HepG2 (cell line): Measurements from ENCODE around the gene PSME3IP1. TPM values are rescaled to one million over a fixed set of nuclear protein-coding genes. Genes with fewer than 3 reads are reported as not detected.
A peak's percentile ranks its signal among the peaks of the same experiment; 100 is the strongest.

Experiments
- FOXK2 ChIP-seq: fragments of 450-650 bp; IDR thresholded peaks from 2 replicates; pipeline ENCODE4 v1.6.1; 2016
- MXD3 ChIP-seq: IDR thresholded peaks from 2 replicates; pipeline ENCODE4 v1.6.1; 2016; ENCODE audit warnings: mild to moderate bottlenecking, missing biosample characterization, missing genetic modification reagents
- NFATC3 ChIP-seq: sonication (generic); formaldehyde crosslinking; IDR thresholded peaks from 2 replicates; pipeline ENCODE4 v1.5.1; 2020; ENCODE audit warnings: mild to moderate bottlenecking, missing genetic modification reagents
- POGZ ChIP-seq: sonication (generic); formaldehyde crosslinking; IDR thresholded peaks from 2 replicates; pipeline ENCODE4 v1.4.0; 2020; ENCODE audit warnings: mild to moderate bottlenecking, missing genetic modification reagents
- TCF12 ChIP-seq, 2 experiments: fragments of 450-650 bp in 1 of 2; sonication (generic) in 1 of 2; formaldehyde crosslinking in 1 of 2; IDR thresholded peaks; 2 replicates each; pipeline versions ENCODE4 v1.6.1 to v1.8.0; 2017 to 2022; ENCODE audit warnings: antibody characterized with exemption in 1 of 2, mild to moderate bottlenecking in 1 of 2, missing genetic modification reagents in 1 of 2, moderate library complexity in 1 of 2
- TEAD3 ChIP-seq: optimal IDR thresholded peaks from 2 replicates; pipeline ENCODE3; 2016; ENCODE audit warnings: borderline replicate concordance
- ZHX2 ChIP-seq, 2 experiments: sonication (generic) in 1 of 2; formaldehyde crosslinking in 1 of 2; IDR thresholded peaks; 2 replicates each; pipeline versions ENCODE4 v1.6.1 to v1.9.0; 2014 to 2022; ENCODE audit warnings: antibody characterized with exemption in 1 of 2, borderline replicate concordance in 1 of 2, inconsistent platforms in 1 of 2, low read depth in 1 of 2, missing genetic modification reagents in 1 of 2
- ZIK1 ChIP-seq: sonication (generic); formaldehyde crosslinking; IDR thresholded peaks from 2 replicates; pipeline ENCODE4 v1.5.0; 2020; ENCODE audit warnings: mild to moderate bottlenecking, low read depth, missing genetic modification reagents, borderline replicate concordance
- ZNF790 ChIP-seq: sonication (generic); formaldehyde crosslinking; IDR thresholded peaks from 2 replicates; pipeline ENCODE4 v1.8.0; 2022; ENCODE audit warnings: missing genetic modification reagents, mild to moderate bottlenecking, borderline replicate concordance
- polyA plus RNA-seq, 8 experiments: library from polyadenylated mRNA; depleted of rRNA in 3 of 8; stranded (reverse) in 7 of 8; unstranded in 1 of 8; fragments of >200 nt; fragmentation: Illumina TruSeq in 4 of 8; extraction: Trizol in 4 of 8; gene quantifications; 2 replicates each; pipeline versions ENCODE4 v1.2.1 to v1.2.3, GENCODE V29; 2011 to 2016; ENCODE audit warnings: low read depth in 4 of 8, missing spikeins in 1 of 8, mixed read lengths in 1 of 8; ENCODE audit not compliant: insufficient read depth in 1 of 8
- total RNA-seq, 5 experiments: library from RNA; depleted of rRNA; stranded (reverse); fragments of >200 nt; fragmentation: Illumina TruSeq; extraction: Trizol; gene quantifications; 2 replicates each; pipeline ENCODE4 v1.2.3, GENCODE V29; 2016; ENCODE audit warnings: low read depth in 1 of 5
- TF ChIP-seq, protein P1 (sequence below): sonication (generic); formaldehyde crosslinking; IDR thresholded peaks from 2 replicates; pipeline ENCODE4 v1.4.0; 2020; ENCODE audit warnings: mild to moderate bottlenecking, missing genetic modification reagents
- TF ChIP-seq, protein P2 (sequence below): sonication (generic); formaldehyde crosslinking; IDR thresholded peaks from 2 replicates; pipeline ENCODE4 v1.4.0; 2020; ENCODE audit warnings: missing genetic modification reagents, borderline replicate concordance

PSME3IP1 gene
- total and polyA plus RNA-seq, 2 of the 13 experiments (the other 11 are each of a cell fraction or from before 2014, with no cell fraction given): 90.8 to 99.8 TPM

GRCh38 chr16:57186872-57187854 is 1.3 kb upstream of the PSME3IP1 start (continued):
- peak; percentile 44; the same call in 1 of the 2 replicates for TF ChIP-seq POGZ (CRISPR knock-in tag)
- TF ChIP-seq, protein P1, sequence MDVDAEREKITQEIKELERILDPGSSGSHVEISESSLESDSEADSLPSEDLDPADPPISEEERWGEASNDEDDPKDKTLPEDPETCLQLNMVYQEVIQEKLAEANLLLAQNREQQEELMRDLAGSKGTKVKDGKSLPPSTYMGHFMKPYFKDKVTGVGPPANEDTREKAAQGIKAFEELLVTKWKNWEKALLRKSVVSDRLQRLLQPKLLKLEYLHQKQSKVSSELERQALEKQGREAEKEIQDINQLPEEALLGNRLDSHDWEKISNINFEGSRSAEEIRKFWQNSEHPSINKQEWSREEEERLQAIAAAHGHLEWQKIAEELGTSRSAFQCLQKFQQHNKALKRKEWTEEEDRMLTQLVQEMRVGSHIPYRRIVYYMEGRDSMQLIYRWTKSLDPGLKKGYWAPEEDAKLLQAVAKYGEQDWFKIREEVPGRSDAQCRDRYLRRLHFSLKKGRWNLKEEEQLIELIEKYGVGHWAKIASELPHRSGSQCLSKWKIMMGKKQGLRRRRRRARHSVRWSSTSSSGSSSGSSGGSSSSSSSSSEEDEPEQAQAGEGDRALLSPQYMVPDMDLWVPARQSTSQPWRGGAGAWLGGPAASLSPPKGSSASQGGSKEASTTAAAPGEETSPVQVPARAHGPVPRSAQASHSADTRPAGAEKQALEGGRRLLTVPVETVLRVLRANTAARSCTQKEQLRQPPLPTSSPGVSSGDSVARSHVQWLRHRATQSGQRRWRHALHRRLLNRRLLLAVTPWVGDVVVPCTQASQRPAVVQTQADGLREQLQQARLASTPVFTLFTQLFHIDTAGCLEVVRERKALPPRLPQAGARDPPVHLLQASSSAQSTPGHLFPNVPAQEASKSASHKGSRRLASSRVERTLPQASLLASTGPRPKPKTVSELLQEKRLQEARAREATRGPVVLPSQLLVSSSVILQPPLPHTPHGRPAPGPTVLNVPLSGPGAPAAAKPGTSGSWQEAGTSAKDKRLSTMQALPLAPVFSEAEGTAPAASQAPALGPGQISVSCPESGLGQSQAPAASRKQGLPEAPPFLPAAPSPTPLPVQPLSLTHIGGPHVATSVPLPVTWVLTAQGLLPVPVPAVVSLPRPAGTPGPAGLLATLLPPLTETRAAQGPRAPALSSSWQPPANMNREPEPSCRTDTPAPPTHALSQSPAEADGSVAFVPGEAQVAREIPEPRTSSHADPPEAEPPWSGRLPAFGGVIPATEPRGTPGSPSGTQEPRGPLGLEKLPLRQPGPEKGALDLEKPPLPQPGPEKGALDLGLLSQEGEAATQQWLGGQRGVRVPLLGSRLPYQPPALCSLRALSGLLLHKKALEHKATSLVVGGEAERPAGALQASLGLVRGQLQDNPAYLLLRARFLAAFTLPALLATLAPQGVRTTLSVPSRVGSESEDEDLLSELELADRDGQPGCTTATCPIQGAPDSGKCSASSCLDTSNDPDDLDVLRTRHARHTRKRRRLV (CRISPR knock-in tag): 0 out of 2 replicates have a peak, but pooled peaks have one; percentile 32
- no peak for TF ChIP-seq NFATC3 (CRISPR knock-in tag)
- no peak for TF ChIP-seq MXD3
- 0 out of 2 replicates have a peak, but pooled peaks have one; percentile 27 for TF ChIP-seq ZNF790 (CRISPR knock-in tag)
- TF ChIP-seq ZIK1 (CRISPR knock-in tag): no peak; the same call in 1 of the 2 replicates
- no peak for TF ChIP-seq FOXK2
- TF ChIP-seq TEAD3: peak; percentile 47
- TF ChIP-seq, protein P2, sequence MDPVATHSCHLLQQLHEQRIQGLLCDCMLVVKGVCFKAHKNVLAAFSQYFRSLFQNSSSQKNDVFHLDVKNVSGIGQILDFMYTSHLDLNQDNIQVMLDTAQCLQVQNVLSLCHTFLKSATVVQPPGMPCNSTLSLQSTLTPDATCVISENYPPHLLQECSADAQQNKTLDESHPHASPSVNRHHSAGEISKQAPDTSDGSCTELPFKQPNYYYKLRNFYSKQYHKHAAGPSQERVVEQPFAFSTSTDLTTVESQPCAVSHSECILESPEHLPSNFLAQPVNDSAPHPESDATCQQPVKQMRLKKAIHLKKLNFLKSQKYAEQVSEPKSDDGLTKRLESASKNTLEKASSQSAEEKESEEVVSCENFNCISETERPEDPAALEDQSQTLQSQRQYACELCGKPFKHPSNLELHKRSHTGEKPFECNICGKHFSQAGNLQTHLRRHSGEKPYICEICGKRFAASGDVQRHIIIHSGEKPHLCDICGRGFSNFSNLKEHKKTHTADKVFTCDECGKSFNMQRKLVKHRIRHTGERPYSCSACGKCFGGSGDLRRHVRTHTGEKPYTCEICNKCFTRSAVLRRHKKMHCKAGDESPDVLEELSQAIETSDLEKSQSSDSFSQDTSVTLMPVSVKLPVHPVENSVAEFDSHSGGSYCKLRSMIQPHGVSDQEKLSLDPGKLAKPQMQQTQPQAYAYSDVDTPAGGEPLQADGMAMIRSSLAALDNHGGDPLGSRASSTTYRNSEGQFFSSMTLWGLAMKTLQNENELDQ: no peak
- TF ChIP-seq TCF12 (IDR thresholded peaks at IDR 0.05): no peak
- TF ChIP-seq TCF12 (CRISPR knock-in tag; IDR thresholded peaks at IDR 0.05): no peak
- 0 out of 2 replicates have a peak, but pooled peaks have one; percentile 2 for TF ChIP-seq ZHX2 (IDR thresholded peaks at IDR 0.05; ENCODE audit: low read depth)
- no peak for TF ChIP-seq ZHX2 (CRISPR knock-in tag; IDR thresholded peaks at IDR 0.05; ENCODE audit: borderline replicate concordance)
